22Rv1 (cell line): ENCODE results near the gene CSMD2.

Source experiments
- CTCF ChIP-seq: fragments of 450-650 bp; IDR thresholded peaks from 2 replicates; pipeline ENCODE4 v1.5.1; 2017; ENCODE audit warnings: mild to moderate bottlenecking
- ZFX ChIP-seq: fragments of 450-650 bp; IDR thresholded peaks from 2 replicates; pipeline ENCODE4 v1.6.1; 2017; ENCODE audit warnings: antibody characterized with exemption, borderline replicate concordance

- TF ChIP-seq CTCF (no peak), ZFX (no peak)
Measured at GRCh38 chr1:33790577-33790976, 374.5 kb downstream of the CSMD2 start.
